Measurements from ENCODE around the gene SMARCC2. TPM values are rescaled to one million over a fixed set of nuclear protein-coding genes. Genes with fewer than 3 reads are reported as not detected.

Gene SMARCC2
- total RNA-seq (2014; rRNA removed; shearing (Covaris generic)) = 57.3 and 60.9 TPM in 2 replicates

- peak within 1 kb of the TSS; percentile 64 for H3K27ac ChIP-seq
- DNase-seq = peak; percentile 91 to 93
These were observed at the start of gene SMARCC2 for GRCh38 chr12:56189099-56189917. TSS of gene SMARCC2 (minus strand) at chr12:56189483. CDS start at chr12:56189461, 22 bp downstream.

GRCh38 chr12:56237552-56237951, 48.3 kb upstream of the SMARCC2 start:
- H3K4me1 ChIP-seq = no peaks in the 10 kb centered on the region
- no peak overlapping the region for H3K4me3 ChIP-seq
- DNase-seq = no peak
- no peaks in the 10 kb centered on the region for H3K27me3 ChIP-seq
- no peak overlapping the region for H3K27ac ChIP-seq
- peaks cover 14% of the 10 kb centered on the region for H3K36me3 ChIP-seq
- H3K9me3 ChIP-seq (replicated peaks) = no peaks in the 10 kb centered on the region

More at GRCh38 chr12:56189099-56189917, at the start of gene SMARCC2:
- peak within 1 kb of the TSS; percentile 73 for H3K4me3 ChIP-seq
- H3K4me1 ChIP-seq = peaks cover 8% of the 10 kb centered on the region; the same call in 1 of the 2 replicates
- H3K36me3 ChIP-seq = peaks cover 21% of the 10 kb centered on the region
- no peaks in the 10 kb centered on the region for H3K27me3 ChIP-seq
- H3K9me3 ChIP-seq (replicated peaks) = no peaks in the 10 kb centered on the region

- Histone ChIP-seq H3K36me3 (peaks cover 10% of the 10 kb centered on the region), H3K27ac (no peak overlapping the region), H3K4me1 (no peaks in the 10 kb centered on the region), H3K9me3 (replicated peaks) (no peaks in the 10 kb centered on the region), H3K4me3 (no peak overlapping the region), H3K27me3 (no peaks in the 10 kb centered on the region)
- DNase-seq = no peak
These were observed 47.7 kb upstream of the SMARCC2 start for GRCh38 chr12:56236985-56237384.

- DNase-seq = no peak
- Histone ChIP-seq H3K27ac (no peak overlapping the region), H3K36me3 (peaks cover under 1% of the 10 kb centered on the region), H3K4me1 (no peaks in the 10 kb centered on the region), H3K4me3 (no peak overlapping the region), H3K27me3 (no peaks in the 10 kb centered on the region), H3K9me3 (replicated peaks) (no peaks in the 10 kb centered on the region)
These were observed 46.8 kb upstream of the SMARCC2 start for GRCh38 chr12:56236091-56236490.

GRCh38 chr12:56234746-56235436, 45.6 kb upstream of the SMARCC2 start:
- Histone ChIP-seq H3K4me3 (no peak overlapping the region), H3K36me3 (no peaks in the 10 kb centered on the region), H3K27ac (no peak overlapping the region), H3K9me3 (replicated peaks) (no peaks in the 10 kb centered on the region), H3K4me1 (no peaks in the 10 kb centered on the region), H3K27me3 (no peaks in the 10 kb centered on the region)
- no peak for DNase-seq

- Histone ChIP-seq H3K4me3 (no peak overlapping the region), H3K27ac (no peak overlapping the region), H3K4me1 (no peaks in the 10 kb centered on the region), H3K9me3 (replicated peaks) (no peaks in the 10 kb centered on the region), H3K36me3 (no peaks in the 10 kb centered on the region), H3K27me3 (no peaks in the 10 kb centered on the region)
- no peak for DNase-seq
These were observed 41.9 kb upstream of the SMARCC2 start for GRCh38 chr12:56231184-56231582.

GRCh38 chr12:56230432-56231183, 41.3 kb upstream of the SMARCC2 start:
- H3K9me3 ChIP-seq (replicated peaks) = no peaks in the 10 kb centered on the region
- H3K4me1 ChIP-seq = no peaks in the 10 kb centered on the region
- no peaks in the 10 kb centered on the region for H3K36me3 ChIP-seq
- no peak overlapping the region for H3K27ac ChIP-seq
- no peak for DNase-seq
- H3K4me3 ChIP-seq = no peak overlapping the region
- no peaks in the 10 kb centered on the region for H3K27me3 ChIP-seq

GRCh38 chr12:56229916-56230431, 40.7 kb upstream of the SMARCC2 start, which contains the start of gene SLC39A5:
TSS of gene SLC39A5 (plus strand) at chr12:56230051. CDS start at chr12:56231275, 1,224 bp downstream.
- Histone ChIP-seq H3K36me3 (no peaks in the 10 kb centered on the region), H3K9me3 (replicated peaks) (no peaks in the 10 kb centered on the region), H3K27me3 (no peaks in the 10 kb centered on the region), H3K27ac (no peak within 1 kb of the TSS), H3K4me1 (no peaks in the 10 kb centered on the region), H3K4me3 (no peak within 1 kb of the TSS)
- DNase-seq = no peak

- DNase-seq = no peak
- H3K27me3 ChIP-seq = no peaks in the 10 kb centered on the region
- no peaks in the 10 kb centered on the region for H3K9me3 ChIP-seq (replicated peaks)
- no peak overlapping the region for H3K27ac ChIP-seq
- no peaks in the 10 kb centered on the region for H3K36me3 ChIP-seq
- no peak overlapping the region for H3K4me3 ChIP-seq
- H3K4me1 ChIP-seq = no peaks in the 10 kb centered on the region
These were observed 39.8 kb upstream of the SMARCC2 start for GRCh38 chr12:56229082-56229481.

GRCh38 chr12:56224954-56225353, 35.7 kb upstream of the SMARCC2 start:
- Histone ChIP-seq H3K4me3 (peak overlapping the region; percentile 57), H3K36me3 (no peaks in the 10 kb centered on the region), H3K4me1 (no peaks in the 10 kb centered on the region), H3K27me3 (no peaks in the 10 kb centered on the region), H3K9me3 (replicated peaks) (no peaks in the 10 kb centered on the region), H3K27ac (no peak overlapping the region)
- no peak for DNase-seq

- Histone ChIP-seq H3K9me3 (replicated peaks) (no peaks in the 10 kb centered on the region), H3K27me3 (no peaks in the 10 kb centered on the region), H3K27ac (no peak within 1 kb of the TSS), H3K36me3 (no peaks in the 10 kb centered on the region), H3K4me3 (peak within 1 kb of the TSS; percentile 57), H3K4me1 (no peaks in the 10 kb centered on the region)
- DNase-seq = peak; percentile 97 to 98
These were observed 34.9 kb upstream of the SMARCC2 start, which contains the start of gene NABP2 for GRCh38 chr12:56224102-56224701. TSS of gene NABP2 (plus strand) at chr12:56224342. CDS start at chr12:56224857, 515 bp downstream.

- Histone ChIP-seq H3K4me3 (peak overlapping the region; percentile 57), H3K9me3 (replicated peaks) (no peaks in the 10 kb centered on the region), H3K27ac (no peak overlapping the region), H3K4me1 (no peaks in the 10 kb centered on the region), H3K36me3 (no peaks in the 10 kb centered on the region), H3K27me3 (no peaks in the 10 kb centered on the region)
- DNase-seq = no peak
These were observed 34.4 kb upstream of the SMARCC2 start for GRCh38 chr12:56223571-56224101.

- no peaks in the 10 kb centered on the region for H3K27me3 ChIP-seq
- no peaks in the 10 kb centered on the region for H3K9me3 ChIP-seq (replicated peaks)
- peak overlapping the region; percentile 53 for H3K27ac ChIP-seq
- H3K4me1 ChIP-seq = no peaks in the 10 kb centered on the region
- H3K4me3 ChIP-seq = peak overlapping the region; percentile 66
- DNase-seq = no peak
- H3K36me3 ChIP-seq = no peaks in the 10 kb centered on the region
These were observed 33.2 kb upstream of the SMARCC2 start for GRCh38 chr12:56222531-56222895.
